ENCODE data around the gene DPY30. TPM values are rescaled to one million over a fixed set of nuclear protein-coding genes. Genes with fewer than 3 reads are reported as not detected.

DPY30 gene
- total and polyA plus RNA-seq, 2 of the 4 experiments (the other 2 are of a cell fraction): 65.2 to 85.2 TPM

- dilution Hi-C loops (cut with HindIII; ENCODE audit: low sequenced_read_pairs, unreplicated experiment) (no loop called here), intact Hi-C loops (cut with micrococcal nuclease) (loop anchor here (10.0 kb wide), 1 partner anchor 59 kb away; no protein-coding TSS in a partner anchor), in situ Hi-C loops (cut with MboI; ENCODE audit: low sequenced_read_pairs) (no loop called here)
- Histone ChIP-seq H4K8ac (ENCODE audit: low read depth in 2 of 2, low read length in 2 of 2) (no peak overlapping the region), H3K9ac (ENCODE audit: low read depth, low read length) (no peak overlapping the region), H3K4me2 (ENCODE audit: low read depth, low read length) (no peak overlapping the region), H3K4me1 (ENCODE audit: control insufficient read depth, insufficient read depth, low read length) (peaks cover 5% of the 10 kb centered on the region), H2AFZ (replicated peaks; ENCODE audit: low read length, poor library complexity) (no peak overlapping the region), H2BK20ac (ENCODE audit: low read depth, low read length) (no peak overlapping the region), H3K9me1 (ENCODE audit: insufficient read depth, low read length) (no peaks in the 10 kb centered on the region; the same call in 1 of the 2 replicates), H3K14ac (replicated peaks; ENCODE audit: low read depth, low read length) (no peak overlapping the region; the same call in 1 of the 2 replicates), H2BK120ac (ENCODE audit: low read depth, low read length) (no peak overlapping the region), H3K56ac (ENCODE audit: extremely low read depth, insufficient read depth, low read length) (no peak overlapping the region), H3K27me3 (ENCODE audit: control insufficient read depth, insufficient read depth, low read length) (no peaks in the 10 kb centered on the region), H4K91ac (ENCODE audit: insufficient read depth, low read depth, low read length) (no peak overlapping the region), H2AK5ac (ENCODE audit: low read depth, low read length) (no peak overlapping the region), H3K23ac (ENCODE audit: low read depth, low read length) (no peak overlapping the region; the same call in 1 of the 2 replicates), H2BK15ac (ENCODE audit: low read depth, low read length) (no peak overlapping the region), H4K20me1 (ENCODE audit: insufficient read depth, low read length) (peaks cover 46% of the 10 kb centered on the region), H3K36me3 (ENCODE audit: control insufficient read depth, insufficient read depth, low read length) (no peaks in the 10 kb centered on the region), H2BK5ac (ENCODE audit: low read depth, low read length, poor library complexity, severe bottlenecking) (no peak overlapping the region), H4K5ac (ENCODE audit: low read depth, low read length) (no peak overlapping the region), H3K4me3 (ENCODE audit: insufficient read depth, low read depth, low read length) (no peak overlapping the region), H3K4ac (ENCODE audit: low read depth, low read length) (no peak overlapping the region), H3K27ac (ENCODE audit: insufficient read depth, low read length) (no peak overlapping the region), H2AK9ac (replicated peaks; ENCODE audit: low read depth, low read length, poor library complexity) (no peak overlapping the region), H3K18ac (ENCODE audit: low read depth, low read length) (no peak overlapping the region), H3K9me3 (ENCODE audit: control insufficient read depth, insufficient read depth, low read length) (no peaks in the 10 kb centered on the region), H3K79me1 (ENCODE audit: low read depth in 1 of 2, low read length in 2 of 2) (peaks cover 15 to 32% of the 10 kb centered on the region in 2 experiments)
- ChIA-PET POLR2A (ENCODE audit: unreplicated experiment) (no interaction called here), CTCF (no interaction called here)
- no CpG with 5 or more reads among the region's 2 CpGs for WGBS, 2 experiments (ENCODE audit: extremely low coverage in 2 of 2, insufficient read length in 1 of 2)
- TF ChIP-seq MAFK (IDR thresholded peaks at IDR 0.05; ENCODE audit: low read depth, low read length): no peak
- TF ChIP-seq MXI1 (IDR thresholded peaks at IDR 0.05; ENCODE audit: borderline replicate concordance, low read depth, low read length): no peak
- TF ChIP-seq FOS (IDR thresholded peaks at IDR 0.05; ENCODE audit: low read depth, low read length): no peak
- TF ChIP-seq RAD21 (IDR thresholded peaks at IDR 0.05; ENCODE audit: low read length): no peak
- no peak for TF ChIP-seq NFE2L2 (IDR thresholded peaks at IDR 0.05; ENCODE audit: low read depth, low read length)
- no peak for TF ChIP-seq RFX5 (IDR thresholded peaks at IDR 0.05; ENCODE audit: low read depth, low read length)
- no peak for TF ChIP-seq POLR2A (IDR thresholded peaks at IDR 0.05; ENCODE audit: low read depth, low read length)
- TF ChIP-seq MAZ (IDR thresholded peaks at IDR 0.05; ENCODE audit: borderline replicate concordance, low read depth, low read length): no peak
- TF ChIP-seq ELK1 (IDR thresholded peaks at IDR 0.05; ENCODE audit: borderline replicate concordance, low read depth, low read length): no peak
- TF ChIP-seq SMC3 (IDR thresholded peaks at IDR 0.05; ENCODE audit: low read depth, low read length): no peak
- no peak for TF ChIP-seq USF2 (IDR thresholded peaks at IDR 0.05; ENCODE audit: low read depth, low read length)
- ATAC-seq (ENCODE audit: low read depth) (peak; percentile 46; the same call in 1 of the 2 replicates), DNase-seq (no peak)
- no TSS peak for BruUV-seq (replicated peaks)
These were observed 35.8 kb downstream of the DPY30 start for GRCh38 chr2:32003791-32004190.
